Caco-2 (cell line): Measurements from ENCODE around the gene CFAP119. TPM values are rescaled to one million over a fixed set of nuclear protein-coding genes. Genes with fewer than 3 reads are reported as not detected.

Source experiments
- BruUV-seq: library from RNA; stranded (reverse); fragments of 400-500 nt; replicated peaks from 2 replicates; lab custom pipeline; 2021; lab: Mats Ljungman, UMichigan
- CTCF ChIA-PET: fragments of 300-600 bp; sonication (Branson Sonifier 250); formaldehyde crosslinking; loops from one replicate; lab custom pipeline; 2022; ENCODE audit warnings: antibody characterized with exemption; lab: Charles Lee
- POLR2A ChIA-PET: fragments of 300-600 bp; sonication (Branson Sonifier 250); formaldehyde crosslinking; loops from one replicate; lab custom pipeline; 2022; ENCODE audit warnings: antibody characterized with exemption; lab: Charles Lee
- DNase-seq, 2 experiments: peaks; one replicate each; pipeline versions ENCODE4 v3.0.0 to v3.0.0-alpha.2; 2020 to 2022
- H3K27me3 ChIP-seq: replicated peaks from 2 replicates; pipeline ENCODE4 v1.6.0; 2011; ENCODE audit warnings: low read length; ENCODE audit not compliant: control insufficient read depth, insufficient read depth
- H3K36me3 ChIP-seq: 2 replicates; pipeline ENCODE4 v1.5.1; 2011; ENCODE audit warnings: low read length; ENCODE audit not compliant: control insufficient read depth, insufficient read depth
- H3K4me1 ChIP-seq: fragments of 250-450 bp; sonication (Bioruptor Pico); 2 replicates; pipeline ENCODE4 v1.5.1; 2020; ENCODE audit warnings: mild to moderate bottlenecking
- H3K4me3 ChIP-seq: 2 replicates; pipeline ENCODE4 v1.5.1; 2011; ENCODE audit warnings: low read depth, mild to moderate bottlenecking, control low read depth, low read length
- H3K9me3 ChIP-seq: fragments of 250-450 bp; sonication (Bioruptor Pico); 2 replicates; pipeline ENCODE4 v1.5.1; 2020; ENCODE audit warnings: mild to moderate bottlenecking, moderate library complexity
- H3K27ac Mint-ChIP-seq: one replicate; pipeline ENCODE4 v1.8.0; 2022; ENCODE audit warnings: mixed read lengths; ENCODE audit not compliant: unreplicated experiment
- H3K27me3 Mint-ChIP-seq: one replicate; pipeline ENCODE4 v1.8.0; 2022; ENCODE audit warnings: mixed read lengths; ENCODE audit not compliant: insufficient read depth, unreplicated experiment
- H3K36me3 Mint-ChIP-seq: one replicate; pipeline ENCODE4 v1.8.0; 2022; ENCODE audit warnings: mild to moderate bottlenecking, mixed read lengths; ENCODE audit not compliant: insufficient read depth, unreplicated experiment
- H3K4me1 Mint-ChIP-seq: one replicate; pipeline ENCODE4 v1.8.0; 2022; ENCODE audit warnings: low read depth, mixed read lengths; ENCODE audit not compliant: unreplicated experiment
- H3K4me3 Mint-ChIP-seq: one replicate; pipeline ENCODE4 v1.8.0; 2022; ENCODE audit warnings: mild to moderate bottlenecking, moderate library complexity, mixed read lengths; ENCODE audit not compliant: unreplicated experiment
- H3K9me3 Mint-ChIP-seq: one replicate; pipeline ENCODE4 v1.8.0; 2022; ENCODE audit warnings: mixed read lengths; ENCODE audit not compliant: unreplicated experiment
- CTCF ChIP-seq, 2 experiments: fragments of 200-600 bp in 1 of 2; IDR thresholded peaks; 1 replicate in 1 of 2; 2 replicates in 1 of 2; pipeline versions ENCODE4 v1.5.1 to v1.8.0; 2011 to 2022; ENCODE audit warnings: antibody characterized with exemption in 1 of 2, control low read depth in 1 of 2, inconsistent platforms in 1 of 2, low read depth in 1 of 2, low read length in 1 of 2, mild to moderate bottlenecking in 1 of 2, moderate library complexity in 1 of 2; ENCODE audit not compliant: insufficient read depth in 1 of 2, severe bottlenecking in 1 of 2, unreplicated experiment in 1 of 2
- intact Hi-C: fragments of 100-400 bp; cut with micrococcal nuclease; formaldehyde crosslinking; loops from one replicate; pipeline ENCODE4 v1.10.0; 2022; ENCODE audit not compliant: unreplicated experiment
- total RNA-seq: library from RNA; stranded (reverse); gene quantifications from 2 replicates; pipeline ENCODE4 v1.2.3, GENCODE V29; 2022

CFAP119 gene
- total RNA-seq, 1 experiment from 2014 or later: 4.0 TPM

- no peaks in the 10 kb centered on the region for H3K27me3 ChIP-seq
- Mint-ChIP-seq H3K9me3 (no peaks in the 10 kb centered on the region), H3K27ac (no peak overlapping the region), H3K27me3 (no peaks in the 10 kb centered on the region), H3K36me3 (peaks cover 31% of the 10 kb centered on the region), H3K4me3 (no peak overlapping the region), H3K4me1 (no peaks in the 10 kb centered on the region)
- no TSS peak for BruUV-seq
- TF ChIP-seq CTCF (IDR thresholded peaks at IDR 0.05; ENCODE audit: insufficient read depth in 1 of 2, low read depth in 1 of 2, low read length in 1 of 2, severe bottlenecking in 1 of 2, unreplicated experiment in 1 of 2): no peak
- DNase-seq: no peak
- POLR2A ChIA-PET: interaction anchor here (0.7 to 1.4 kb wide), 2 partner anchors 11 to 23 kb away, joined by 3 to 4 read pairs; no protein-coding TSS in a partner anchor
- H3K9me3 ChIP-seq: no peaks in the 10 kb centered on the region
- H3K4me1 ChIP-seq: peaks cover 4% of the 10 kb centered on the region; the same call in 1 of the 2 replicates
- CTCF ChIA-PET: no interaction called here
- intact Hi-C loops: no loop called here
- no peak overlapping the region for H3K4me3 ChIP-seq
- peaks cover 1% of the 10 kb centered on the region; the same call in 1 of the 2 replicates for H3K36me3 ChIP-seq
Observed at GRCh38 chr16:30782486-30783279, 20.8 kb upstream of the CFAP119 start.

GRCh38 chr16:30780549-30780948 is 18.7 kb upstream of the CFAP119 start:
- DNase-seq: no peak
- peaks cover 52% of the 10 kb centered on the region for H3K36me3 Mint-ChIP-seq
- Histone ChIP-seq H3K27me3 (no peaks in the 10 kb centered on the region), H3K36me3 (peaks cover 1% of the 10 kb centered on the region; the same call in 1 of the 2 replicates), H3K4me3 (no peak overlapping the region), H3K4me1 (peaks cover 12% of the 10 kb centered on the region), H3K9me3 (no peaks in the 10 kb centered on the region)
- H3K4me1 Mint-ChIP-seq: peaks cover 10% of the 10 kb centered on the region
- intact Hi-C loops: no loop called here
- CTCF ChIA-PET: no interaction called here
- POLR2A ChIA-PET: no interaction called here
- no peak overlapping the region for H3K27ac Mint-ChIP-seq
- H3K4me3 Mint-ChIP-seq: no peak overlapping the region
- BruUV-seq: no TSS peak
- H3K9me3 Mint-ChIP-seq: no peaks in the 10 kb centered on the region
- H3K27me3 Mint-ChIP-seq: no peaks in the 10 kb centered on the region
- no peak for TF ChIP-seq CTCF (IDR thresholded peaks at IDR 0.05; ENCODE audit: insufficient read depth in 1 of 2, low read depth in 1 of 2, low read length in 1 of 2, severe bottlenecking in 1 of 2, unreplicated experiment in 1 of 2)

DNA sequence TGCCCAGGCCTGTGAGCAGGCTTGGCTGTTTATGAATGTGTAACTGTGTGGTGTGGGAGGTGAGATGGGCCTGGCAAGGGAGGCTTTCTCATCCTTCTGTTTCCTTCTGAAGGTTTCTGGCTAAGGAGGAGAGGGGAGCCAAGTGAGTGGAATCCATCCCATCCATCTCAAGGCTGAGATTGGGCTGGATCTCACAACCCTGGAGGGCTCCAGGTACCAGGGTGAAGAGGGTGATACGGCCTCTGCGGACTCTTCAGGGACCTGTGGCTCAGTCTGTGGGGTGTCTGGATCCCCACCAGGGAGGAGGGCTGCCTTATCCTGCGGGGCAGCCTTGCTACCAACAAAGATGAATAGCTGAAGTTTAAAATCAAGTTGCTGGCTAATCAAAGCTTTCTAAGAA is 18.2 kb upstream of the CFAP119 start:
- Histone ChIP-seq H3K4me1 (peaks cover 12% of the 10 kb centered on the region), H3K27me3 (no peaks in the 10 kb centered on the region), H3K9me3 (no peaks in the 10 kb centered on the region), H3K36me3 (peaks cover 1% of the 10 kb centered on the region; the same call in 1 of the 2 replicates), H3K4me3 (no peak overlapping the region)
- BruUV-seq: no TSS peak
- POLR2A ChIA-PET: no interaction called here
- TF ChIP-seq CTCF (IDR thresholded peaks at IDR 0.05; ENCODE audit: insufficient read depth in 1 of 2, low read depth in 1 of 2, low read length in 1 of 2, severe bottlenecking in 1 of 2, unreplicated experiment in 1 of 2): no peak
- H3K27me3 Mint-ChIP-seq: no peaks in the 10 kb centered on the region
- H3K36me3 Mint-ChIP-seq: peaks cover 58% of the 10 kb centered on the region
- CTCF ChIA-PET: no interaction called here
- no peaks in the 10 kb centered on the region for H3K9me3 Mint-ChIP-seq
- peaks cover 10% of the 10 kb centered on the region for H3K4me1 Mint-ChIP-seq
- H3K27ac Mint-ChIP-seq: no peak overlapping the region
- DNase-seq: no peak
- no peak overlapping the region for H3K4me3 Mint-ChIP-seq
- intact Hi-C loops: no loop called here
